Activated naive CD8-positive, alpha-beta T cell treated with anti-CD3 and anti-CD28 coated beads, Interleukin-2, amount 50 U/mL, for 24 hours (primary cell): ENCODE results near the gene GALNT6.
A peak's percentile ranks its signal among the peaks of the same experiment; 100 is the strongest.

ENCODE experiments used
- ATAC-seq: fragments of 150-1000 bp; cut with Tn5 transposase; one replicate; pipeline ENCODE4 v1.10.0; 2021
- DNase-seq: peaks from one replicate; pipeline ENCODE4 v3.0.0; 2021
- H3K27ac Mint-ChIP-seq: one replicate; pipeline ENCODE4 v1.8.0; 2021; ENCODE audit warnings: mild to moderate bottlenecking, mixed read lengths
- H3K27me3 Mint-ChIP-seq: one replicate; pipeline ENCODE4 v1.8.0; 2021; ENCODE audit warnings: mixed read lengths
- H3K36me3 Mint-ChIP-seq: one replicate; pipeline ENCODE4 v1.8.0; 2021; ENCODE audit warnings: low read depth, mixed read lengths
- H3K4me1 Mint-ChIP-seq: one replicate; pipeline ENCODE4 v1.8.0; 2021; ENCODE audit warnings: mixed read lengths
- H3K4me3 Mint-ChIP-seq: one replicate; pipeline ENCODE4 v1.8.0; 2021; ENCODE audit warnings: mild to moderate bottlenecking, moderate library complexity, mixed read lengths
- H3K9me3 Mint-ChIP-seq: one replicate; pipeline ENCODE4 v1.8.0; 2021; ENCODE audit warnings: mixed read lengths

GALNT6 gene

DNA sequence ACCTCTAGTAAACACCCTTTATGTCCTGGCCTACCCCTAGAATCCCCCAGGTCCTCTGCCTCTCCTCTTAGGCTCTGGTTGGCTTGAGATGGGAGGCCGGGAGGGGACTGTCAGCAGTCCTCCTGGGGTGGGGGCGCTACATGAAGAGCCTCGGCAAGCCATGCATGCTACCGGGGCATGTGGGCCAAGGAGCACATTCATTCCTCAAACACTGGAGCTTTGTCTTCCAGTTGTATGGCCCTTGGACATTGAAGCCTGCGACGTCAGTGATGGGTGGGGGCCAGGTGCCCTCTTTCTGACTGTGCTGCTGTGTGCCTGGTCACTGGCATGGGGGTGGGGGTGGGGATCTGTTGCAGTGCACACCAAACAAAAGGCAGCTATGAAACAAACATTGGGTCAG is 28.9 kb downstream of the GALNT6 start:
- no peaks in the 10 kb centered on the region for H3K9me3 Mint-ChIP-seq
- DNase-seq: no peak
- peaks cover 15% of the 10 kb centered on the region for H3K4me1 Mint-ChIP-seq
- no peak overlapping the region for H3K27ac Mint-ChIP-seq
- no peaks in the 10 kb centered on the region for H3K27me3 Mint-ChIP-seq
- H3K36me3 Mint-ChIP-seq: peaks cover 32% of the 10 kb centered on the region
- ATAC-seq: no peak
- H3K4me3 Mint-ChIP-seq: no peak overlapping the region

DNA sequence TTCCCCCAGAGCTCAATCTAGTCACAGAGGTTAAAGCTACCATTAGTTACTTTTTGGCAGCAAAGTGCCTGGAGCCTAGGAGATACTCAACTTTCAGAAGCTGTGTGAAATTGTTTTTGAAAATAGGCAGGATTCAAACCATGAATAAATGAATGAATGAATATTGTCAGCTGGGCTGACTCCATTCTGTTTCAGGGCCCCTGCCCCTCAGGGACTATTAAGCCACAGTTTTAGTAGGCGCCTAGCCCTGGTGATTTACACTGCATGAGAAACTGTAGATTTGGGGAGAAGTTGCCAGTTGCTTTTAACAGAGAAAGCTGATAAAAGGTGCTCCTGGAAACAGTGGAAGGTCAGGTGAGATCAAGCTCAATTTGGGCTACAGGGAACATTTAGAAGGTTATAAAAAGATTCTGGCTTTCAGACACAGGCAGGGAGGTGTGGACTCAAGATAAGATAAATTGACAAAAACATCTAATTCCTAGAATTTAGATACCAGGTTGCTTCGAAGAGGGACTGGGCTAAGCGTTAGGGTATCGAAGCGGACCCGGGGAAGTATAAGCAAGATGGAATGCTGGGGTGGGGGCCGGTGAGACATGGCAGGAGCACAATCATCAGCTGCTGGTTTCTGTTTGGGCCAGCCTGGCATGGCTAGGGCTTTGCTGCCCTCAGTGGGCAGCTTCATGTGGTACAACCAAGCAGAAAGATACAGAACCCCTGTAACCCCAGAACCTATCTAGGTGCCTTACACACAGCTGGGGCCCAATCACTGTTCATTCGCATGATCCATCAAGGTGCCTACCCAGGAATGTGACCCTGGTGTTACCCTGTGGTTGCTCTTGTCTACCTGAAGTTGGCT is 29.8 kb downstream of the GALNT6 start:
- Mint-ChIP-seq H3K36me3 (peaks cover 35% of the 10 kb centered on the region), H3K27me3 (no peaks in the 10 kb centered on the region), H3K9me3 (no peaks in the 10 kb centered on the region), H3K4me1 (peaks cover 19% of the 10 kb centered on the region), H3K27ac (no peak overlapping the region), H3K4me3 (no peak overlapping the region)
- no peak for ATAC-seq
- no peak for DNase-seq

DNA sequence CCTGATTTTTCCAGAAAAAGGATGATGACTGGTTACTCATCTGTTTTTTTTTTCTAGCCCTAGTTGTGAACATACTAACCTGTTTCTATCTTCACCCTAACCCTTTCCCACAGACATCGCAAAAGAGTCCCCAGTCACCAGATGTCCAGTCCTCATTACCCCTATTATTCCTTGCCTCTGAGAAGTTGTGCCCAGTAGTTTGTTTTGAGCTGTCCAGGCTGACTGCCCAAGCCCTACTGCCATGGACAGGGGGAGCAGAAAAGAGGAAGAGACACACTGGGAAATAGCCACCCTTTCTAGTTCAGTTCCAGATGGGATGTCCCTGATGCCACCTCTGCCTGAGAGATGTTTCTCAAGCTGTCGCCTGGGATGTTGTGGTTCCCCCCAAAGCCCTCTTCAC is 30.9 kb downstream of the GALNT6 start:
- Mint-ChIP-seq H3K27ac (no peak overlapping the region), H3K27me3 (no peaks in the 10 kb centered on the region), H3K4me1 (peaks cover 19% of the 10 kb centered on the region), H3K36me3 (peaks cover 35% of the 10 kb centered on the region), H3K4me3 (no peak overlapping the region), H3K9me3 (no peaks in the 10 kb centered on the region)
- DNase-seq: no peak
- no peak for ATAC-seq

DNA sequence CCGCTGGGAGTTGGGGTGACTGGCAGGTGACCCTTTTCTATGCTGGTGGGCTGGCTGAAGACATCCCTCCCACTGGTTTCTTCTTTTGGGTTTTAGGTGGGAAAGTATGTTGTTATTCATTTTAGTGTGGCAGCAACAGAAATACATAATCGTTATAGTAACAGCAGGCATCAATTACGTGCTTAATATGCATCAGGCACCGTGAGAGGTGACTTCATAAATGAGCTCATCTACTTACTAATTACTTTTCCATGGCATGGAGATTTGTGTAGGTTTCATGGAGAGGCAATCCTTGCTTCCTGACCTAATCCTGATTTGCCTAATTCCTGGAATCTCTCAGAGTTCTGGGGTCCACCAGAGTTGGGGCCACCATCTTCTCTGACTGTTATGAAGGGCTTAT is 31.4 kb downstream of the GALNT6 start:
- Mint-ChIP-seq H3K27me3 (no peaks in the 10 kb centered on the region), H3K36me3 (peaks cover 37% of the 10 kb centered on the region), H3K27ac (no peak overlapping the region), H3K4me1 (peaks cover 19% of the 10 kb centered on the region), H3K4me3 (no peak overlapping the region), H3K9me3 (no peaks in the 10 kb centered on the region)
- ATAC-seq (no peak), DNase-seq (no peak)

DNA sequence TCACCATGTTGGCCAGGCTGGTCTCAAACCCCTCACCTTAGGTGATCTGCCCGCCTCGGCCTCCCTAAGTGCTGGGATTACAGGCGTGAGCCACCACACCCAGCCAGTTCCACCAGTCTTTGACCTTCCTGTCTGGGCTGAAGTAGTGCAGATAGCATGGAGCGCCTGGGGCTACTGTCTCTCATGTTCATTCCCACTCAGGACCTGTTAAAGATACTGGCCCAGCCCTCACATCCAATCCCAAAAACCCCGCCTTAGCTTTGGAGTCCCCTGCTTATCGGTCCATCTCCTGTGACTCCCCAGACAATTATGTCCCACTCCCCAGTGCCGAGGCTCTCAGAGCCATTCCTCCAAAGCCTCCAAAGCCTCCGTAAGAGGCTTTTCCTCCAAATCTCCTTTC is 32.7 kb downstream of the GALNT6 start:
- ATAC-seq (no peak), DNase-seq (no peak)
- H3K4me1 Mint-ChIP-seq: peaks cover 19% of the 10 kb centered on the region
- no peak overlapping the region for H3K27ac Mint-ChIP-seq
- no peaks in the 10 kb centered on the region for H3K9me3 Mint-ChIP-seq
- no peak overlapping the region for H3K4me3 Mint-ChIP-seq
- no peaks in the 10 kb centered on the region for H3K27me3 Mint-ChIP-seq
- peaks cover 33% of the 10 kb centered on the region for H3K36me3 Mint-ChIP-seq

DNA sequence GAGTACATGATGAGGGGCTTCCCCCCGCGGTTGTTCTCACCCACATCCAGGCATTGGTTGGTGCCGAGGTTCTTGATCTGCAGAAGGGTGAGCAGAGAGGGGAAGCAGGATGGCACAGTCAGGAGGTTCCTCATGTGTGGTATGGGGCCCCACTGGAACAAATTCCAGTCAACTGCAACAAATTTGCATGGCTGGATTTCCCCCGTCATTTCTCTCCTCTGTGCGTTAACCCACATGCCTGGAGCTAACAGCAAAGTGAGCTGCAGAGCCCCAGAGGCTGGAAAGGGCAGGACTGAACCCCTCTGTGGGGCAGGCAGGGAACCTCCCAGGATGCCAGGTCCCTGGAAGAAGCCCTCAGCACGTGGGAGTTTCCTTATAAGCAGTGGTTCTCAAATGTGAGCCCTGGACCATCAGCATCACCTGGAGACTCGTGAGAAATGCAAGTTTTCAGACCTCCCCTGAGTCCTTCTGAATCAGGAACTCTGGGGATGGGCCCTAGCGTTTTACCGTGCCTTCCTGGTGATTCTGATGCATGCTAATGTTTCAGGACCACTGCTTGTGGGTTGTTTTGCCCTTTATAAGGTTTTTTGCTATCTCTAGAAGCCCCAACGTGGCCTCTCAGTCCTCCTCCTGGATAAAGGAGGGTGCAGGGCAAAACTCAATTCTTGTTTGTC is 33.7 kb downstream of the GALNT6 start:
- peaks cover 32% of the 10 kb centered on the region for H3K36me3 Mint-ChIP-seq
- DNase-seq (peak; percentile 43), ATAC-seq (peak; percentile 84)
- no peak overlapping the region for H3K4me3 Mint-ChIP-seq
- H3K9me3 Mint-ChIP-seq: no peaks in the 10 kb centered on the region
- H3K27me3 Mint-ChIP-seq: no peaks in the 10 kb centered on the region
- peaks cover 19% of the 10 kb centered on the region for H3K4me1 Mint-ChIP-seq
- peak overlapping the region; percentile 18 for H3K27ac Mint-ChIP-seq

DNA sequence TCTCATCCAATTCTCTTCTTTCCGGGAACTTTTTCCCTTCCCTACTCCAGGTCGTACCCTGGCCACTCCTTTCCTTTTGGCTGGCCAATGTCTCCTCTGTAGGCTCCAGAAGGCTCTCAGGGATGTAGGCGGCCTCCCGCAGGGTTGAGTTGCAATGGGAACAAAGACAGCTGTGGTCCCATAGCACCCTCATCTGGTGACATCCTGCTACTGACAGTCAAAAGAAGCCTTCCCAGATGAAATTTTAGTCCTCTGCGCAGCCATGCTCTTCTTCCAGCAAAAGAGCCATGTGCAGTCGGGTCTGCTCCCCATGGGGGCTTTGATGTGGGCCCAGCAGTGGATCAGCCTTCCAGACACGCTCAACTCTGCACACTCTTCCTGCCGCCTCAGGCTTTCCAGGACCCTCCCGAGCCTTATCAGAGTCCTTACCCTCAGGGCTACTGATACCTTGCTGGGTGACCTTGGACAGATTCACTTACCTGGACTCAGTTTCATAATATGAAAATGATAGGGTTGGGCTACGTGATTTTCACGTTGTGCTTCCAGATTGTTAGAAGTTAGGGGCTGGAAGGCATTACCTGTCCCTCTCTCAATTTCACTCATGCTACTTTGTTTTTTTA is 39.2 kb downstream of the GALNT6 start:
- H3K36me3 Mint-ChIP-seq: peaks cover 6% of the 10 kb centered on the region
- H3K27ac Mint-ChIP-seq: no peak overlapping the region
- DNase-seq (no peak), ATAC-seq (no peak)
- H3K4me1 Mint-ChIP-seq: peaks cover 3% of the 10 kb centered on the region
- no peak overlapping the region for H3K4me3 Mint-ChIP-seq
- no peaks in the 10 kb centered on the region for H3K9me3 Mint-ChIP-seq
- H3K27me3 Mint-ChIP-seq: no peaks in the 10 kb centered on the region

DNA sequence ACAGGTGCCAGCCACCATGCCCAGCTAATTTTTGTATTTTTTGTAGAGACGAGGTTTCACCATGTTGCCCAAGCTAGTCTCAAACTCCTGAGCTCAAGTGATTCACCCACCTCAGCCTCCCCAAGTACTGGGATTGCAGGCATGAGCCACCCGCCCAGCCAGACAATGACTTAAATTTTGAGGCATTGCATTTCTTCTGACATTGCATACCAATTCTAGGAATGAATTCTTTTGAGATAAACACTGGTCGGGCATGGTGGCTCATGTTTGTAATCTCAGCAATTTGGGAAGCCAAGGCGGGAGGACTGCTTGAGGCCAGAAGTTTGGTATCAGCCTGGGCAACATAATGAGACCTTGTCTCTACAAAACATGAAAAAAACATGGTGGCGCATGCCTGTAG is 42.2 kb downstream of the GALNT6 start:
- peaks cover 3% of the 10 kb centered on the region for H3K4me1 Mint-ChIP-seq
- H3K27me3 Mint-ChIP-seq: no peaks in the 10 kb centered on the region
- H3K27ac Mint-ChIP-seq: no peak overlapping the region
- H3K9me3 Mint-ChIP-seq: no peaks in the 10 kb centered on the region
- no peak overlapping the region for H3K4me3 Mint-ChIP-seq
- no peak for ATAC-seq
- no peak for DNase-seq
- no peaks in the 10 kb centered on the region for H3K36me3 Mint-ChIP-seq

DNA sequence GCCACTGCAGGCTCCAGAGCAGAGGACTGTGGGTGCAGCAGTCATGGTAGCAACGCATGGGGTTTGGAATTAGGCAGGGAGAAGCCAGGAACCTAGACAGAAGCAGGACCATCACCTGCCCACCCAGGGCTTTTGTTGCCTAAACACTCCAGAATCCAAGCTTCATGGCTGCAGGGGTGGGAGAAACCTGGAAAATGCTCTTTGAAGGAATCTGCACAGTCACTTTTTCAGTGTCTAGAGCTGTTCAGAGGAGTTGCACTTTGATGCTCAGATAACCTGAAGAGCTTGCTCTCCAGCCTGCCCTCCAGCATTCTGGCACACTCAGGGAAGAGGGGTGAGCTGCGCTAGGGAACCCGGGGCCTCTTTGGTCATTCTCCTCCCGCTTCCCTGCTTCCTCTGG is 43.1 kb downstream of the GALNT6 start:
- Mint-ChIP-seq H3K27me3 (no peaks in the 10 kb centered on the region), H3K4me3 (no peak overlapping the region), H3K4me1 (peaks cover 5% of the 10 kb centered on the region), H3K9me3 (no peaks in the 10 kb centered on the region), H3K27ac (no peak overlapping the region), H3K36me3 (no peaks in the 10 kb centered on the region)
- ATAC-seq: no peak
- no peak for DNase-seq

DNA sequence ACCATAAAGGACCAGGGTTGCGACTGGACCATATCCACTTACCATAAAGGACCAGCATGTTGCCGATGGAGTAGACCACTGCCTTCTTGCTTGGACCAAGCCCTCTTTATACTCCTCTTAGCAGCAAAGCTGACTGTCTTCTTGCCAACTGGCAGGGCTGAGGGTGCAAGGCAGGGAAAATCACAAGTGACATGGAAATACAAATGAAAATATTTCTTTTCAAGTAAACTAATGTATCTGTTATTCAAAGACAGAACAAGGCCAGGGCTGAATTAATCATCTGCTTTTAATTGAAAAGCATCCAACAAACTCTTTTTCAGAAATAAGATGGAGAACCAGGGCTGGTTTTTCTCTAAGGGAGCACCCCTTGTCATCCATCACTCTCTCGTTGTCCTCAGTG is 44.6 kb downstream of the GALNT6 start, which contains the start of gene CELA1:
TSS of gene CELA1 (minus strand) at position 99 of the 400 bp plus-strand sequence. CDS start at position 58, 41 bp downstream.
- no peak for DNase-seq
- no peak for ATAC-seq
- peaks cover 19% of the 10 kb centered on the region for H3K4me1 Mint-ChIP-seq
- H3K27me3 Mint-ChIP-seq: no peaks in the 10 kb centered on the region
- H3K36me3 Mint-ChIP-seq: no peaks in the 10 kb centered on the region
- no peak within 1 kb of the TSS for H3K4me3 Mint-ChIP-seq
- H3K9me3 Mint-ChIP-seq: no peaks in the 10 kb centered on the region
- H3K27ac Mint-ChIP-seq: no peak within 1 kb of the TSS

DNA sequence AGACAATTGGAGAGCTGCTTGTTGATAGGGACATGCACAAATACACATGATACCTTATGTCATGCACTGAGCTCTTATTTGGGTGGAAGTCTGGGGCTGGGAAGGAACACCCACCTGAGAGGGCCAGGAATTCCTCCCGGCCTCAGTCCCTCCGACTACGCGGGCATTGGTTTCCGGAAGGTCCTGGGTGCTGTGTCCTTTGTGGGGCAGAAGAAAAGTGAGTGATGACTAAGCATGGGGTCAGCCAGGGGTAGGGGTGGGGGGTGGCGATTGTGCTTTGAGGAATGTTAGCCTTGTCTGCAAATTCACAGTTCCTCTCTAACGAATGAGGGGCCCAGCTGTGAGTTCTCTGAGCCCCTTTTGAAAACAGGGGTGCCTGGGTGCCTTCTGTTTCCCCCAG is 45.5 kb downstream of the GALNT6 start:
- no peak for ATAC-seq
- no peak overlapping the region for H3K27ac Mint-ChIP-seq
- no peaks in the 10 kb centered on the region for H3K36me3 Mint-ChIP-seq

DNA sequence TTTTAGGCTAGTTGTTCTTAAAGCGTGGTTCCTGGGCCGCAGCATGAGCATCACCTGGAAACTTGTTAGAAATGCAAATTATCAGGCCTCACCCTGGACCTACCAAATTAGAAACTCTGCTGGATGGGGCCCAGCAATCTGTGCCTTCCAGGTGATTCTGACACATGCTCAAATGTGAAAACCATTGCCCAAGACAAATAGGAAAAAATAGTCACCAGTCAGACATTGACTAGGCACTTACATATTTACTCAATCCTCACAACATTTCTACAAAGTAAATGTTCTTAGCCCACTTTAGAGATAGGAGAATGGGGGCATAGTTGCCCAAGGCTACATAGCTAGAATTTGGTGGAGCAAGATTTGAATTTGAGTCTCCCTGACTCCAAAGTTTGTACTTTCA is 48.0 kb downstream of the GALNT6 start:
- Mint-ChIP-seq H3K27me3 (peaks cover 1% of the 10 kb centered on the region), H3K36me3 (no peaks in the 10 kb centered on the region), H3K9me3 (no peaks in the 10 kb centered on the region), H3K4me3 (no peak overlapping the region), H3K4me1 (peaks cover 25% of the 10 kb centered on the region), H3K27ac (peak overlapping the region; percentile 2)
- DNase-seq (no peak), ATAC-seq (peak; percentile 31)

More for the DNA sequence above, 45.5 kb downstream of the GALNT6 start:
- Mint-ChIP-seq H3K9me3 (no peaks in the 10 kb centered on the region), H3K27me3 (peaks cover 1% of the 10 kb centered on the region), H3K4me3 (no peak overlapping the region), H3K4me1 (peaks cover 25% of the 10 kb centered on the region)
- DNase-seq: no peak

DNA sequence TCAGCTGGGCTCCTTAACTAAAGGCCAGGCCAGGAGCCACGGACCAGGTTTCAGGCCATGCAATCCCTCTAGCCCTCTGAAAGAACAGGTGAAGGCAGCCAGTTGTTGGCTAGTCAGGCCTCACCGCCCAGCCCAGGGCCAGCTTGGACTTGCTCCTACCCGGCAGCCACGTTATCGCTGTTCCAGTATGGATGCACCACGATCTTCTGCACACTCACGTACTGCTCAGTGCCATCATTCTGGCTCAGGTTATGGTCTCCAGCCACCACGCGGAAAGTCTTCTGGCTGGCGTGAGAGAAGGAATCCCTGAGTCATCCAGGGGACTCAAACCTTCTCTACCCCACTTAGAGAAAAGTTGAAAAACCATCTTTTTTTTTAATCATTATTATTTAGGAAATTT is 48.8 kb downstream of the GALNT6 start:
- H3K4me1 Mint-ChIP-seq: peaks cover 25% of the 10 kb centered on the region

DNA sequence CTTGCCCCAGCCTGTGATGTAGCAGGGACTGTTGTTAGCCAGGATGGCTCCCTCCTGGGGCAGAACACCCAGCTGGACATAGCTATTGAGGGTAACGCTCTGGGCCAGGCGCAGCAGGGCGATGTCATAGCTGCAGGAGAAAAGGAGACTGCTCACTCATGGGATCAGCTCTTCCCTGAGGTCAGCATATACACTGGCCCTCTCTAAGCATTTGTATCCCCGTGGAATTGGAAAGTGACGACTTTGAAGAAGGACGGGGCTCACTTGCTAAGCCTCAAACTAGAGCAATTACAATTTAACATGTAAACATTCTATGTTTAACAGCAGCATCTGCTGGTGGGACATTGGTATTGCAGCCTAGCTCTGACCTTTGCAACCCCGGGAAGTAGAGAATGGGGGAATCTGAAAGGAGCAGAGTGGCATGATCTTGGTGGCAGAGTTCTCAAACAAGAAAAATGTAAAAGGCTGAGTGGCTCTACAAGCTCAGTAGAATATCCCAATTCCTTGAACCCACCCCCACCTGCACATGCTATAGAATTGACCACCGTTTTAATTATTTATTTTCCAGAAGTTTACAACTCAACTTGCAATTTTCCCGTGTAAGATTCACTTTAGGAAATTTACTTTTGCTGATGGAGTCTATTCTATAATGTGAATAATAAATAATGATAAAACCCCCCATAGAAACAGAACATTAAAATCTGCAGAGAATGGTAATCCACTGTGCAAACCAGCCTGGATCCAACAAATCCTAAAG is 49.8 kb downstream of the GALNT6 start:
- no peaks in the 10 kb centered on the region for H3K9me3 Mint-ChIP-seq
- no peaks in the 10 kb centered on the region for H3K36me3 Mint-ChIP-seq
- DNase-seq (peak; percentile 72), ATAC-seq (peak; percentile 71)
- H3K4me1 Mint-ChIP-seq: peaks cover 25% of the 10 kb centered on the region
- peak overlapping the region; percentile 29 for H3K4me3 Mint-ChIP-seq
- peak overlapping the region; percentile 52 for H3K27ac Mint-ChIP-seq
- peaks cover 1% of the 10 kb centered on the region for H3K27me3 Mint-ChIP-seq

More for the DNA sequence above, 48.8 kb downstream of the GALNT6 start:
- H3K36me3 Mint-ChIP-seq: no peaks in the 10 kb centered on the region
- peak overlapping the region; percentile 18 for H3K27ac Mint-ChIP-seq
- peaks cover 1% of the 10 kb centered on the region for H3K27me3 Mint-ChIP-seq
- DNase-seq: no peak
- peak; percentile 55 for ATAC-seq
- no peak overlapping the region for H3K4me3 Mint-ChIP-seq
- H3K9me3 Mint-ChIP-seq: no peaks in the 10 kb centered on the region
